Measurements from ENCODE around the gene SLC7A1. TPM values are rescaled to one million over a fixed set of nuclear protein-coding genes. Genes with fewer than 3 reads are reported as not detected.

Gene SLC7A1
- total RNA-seq: 43.3 and 51.2 TPM in 2 replicates

GRCh38 chr13:29595380-29596063 lies at the start of gene SLC7A1:
Gene SLC7A1, minus strand, starts transcription at chr13:29595688. Its CDS starts 59,500 bp downstream, at chr13:29536188.

Measured in hair follicular keratinocyte (primary cell).